Activated naive CD8-positive, alpha-beta T cell treated with anti-CD3 and anti-CD28 coated beads, Interleukin-2, amount 10 ng/mL, durations not matched to agents 7 days and 5 days (primary cell): Measurements from ENCODE around the gene OTOF. TPM values are rescaled to one million over a fixed set of nuclear protein-coding genes. Genes with fewer than 3 reads are reported as not detected.

Source experiments
- ATAC-seq: fragments of 150-1000 bp; cut with Tn5 transposase; one replicate; pipeline ENCODE4 v1.10.0; 2021; ENCODE audit warnings: low read depth, moderate library complexity
- POLR2A ChIA-PET: fragments of 350-600 bp; sonication (Branson Sonifier 250); formaldehyde crosslinking; loops from one replicate; lab custom pipeline; 2021; ENCODE audit warnings: antibody characterized with exemption; lab: Charles Lee
- DNase-seq: peaks from one replicate; pipeline ENCODE4 v3.0.0; 2021
- H3K27ac Mint-ChIP-seq: one replicate; pipeline ENCODE4 v1.8.0; 2022; ENCODE audit warnings: mild to moderate bottlenecking, mixed read lengths
- H3K27me3 Mint-ChIP-seq: one replicate; pipeline ENCODE4 v1.8.0; 2022; ENCODE audit warnings: mild to moderate bottlenecking, moderate library complexity, mixed read lengths
- H3K36me3 Mint-ChIP-seq: one replicate; pipeline ENCODE4 v1.8.0; 2021; ENCODE audit warnings: mild to moderate bottlenecking, mixed read lengths
- H3K4me1 Mint-ChIP-seq: one replicate; pipeline ENCODE4 v1.8.0; 2021; ENCODE audit warnings: mixed read lengths
- H3K4me3 Mint-ChIP-seq: one replicate; pipeline ENCODE4 v1.8.0; 2022; ENCODE audit warnings: mild to moderate bottlenecking, moderate library complexity, mixed read lengths
- H3K9me3 Mint-ChIP-seq: one replicate; pipeline ENCODE4 v1.8.0; 2021; ENCODE audit warnings: mixed read lengths
- total RNA-seq, 2 experiments: library from RNA; stranded (reverse); gene quantifications; one replicate each; pipeline ENCODE4 v1.2.3, GENCODE V29; 2021

Gene OTOF
- total RNA-seq, result 10 to 100 TPM; 58.0 to 59.9 TPM

- DNase-seq, result peak; percentile 47
- H3K4me1 Mint-ChIP-seq, result peaks cover 9% of the 10 kb centered on the region
- H3K4me3 Mint-ChIP-seq, result peak within 1 kb of the TSS; percentile 89
- ATAC-seq, result peak; percentile 49
- POLR2A ChIA-PET, result interaction anchor here (0.6 to 2.6 kb wide), 9 partner anchors 8 to 132 kb away, joined by 4 to 20 read pairs (median 6); partner anchors contain the start of genes ADGRF3 and SELENOI
- peaks cover 2% of the 10 kb centered on the region for H3K36me3 Mint-ChIP-seq
- H3K27me3 Mint-ChIP-seq, result no peaks in the 10 kb centered on the region
- no peaks in the 10 kb centered on the region for H3K9me3 Mint-ChIP-seq
- peak within 1 kb of the TSS; percentile 92 for H3K27ac Mint-ChIP-seq
Observed at GRCh38 chr2:26477911-26478253, at the start of gene OTOF. Gene OTOF (minus strand): TSS chr2:26478124.

GRCh38 chr2:26526589-26526988 lies 48.7 kb upstream of the OTOF start:
- ATAC-seq, result no peak
- Mint-ChIP-seq H3K9me3 (no peaks in the 10 kb centered on the region), H3K27me3 (peaks cover 9% of the 10 kb centered on the region), H3K4me1 (no peaks in the 10 kb centered on the region), H3K27ac (no peak overlapping the region), H3K36me3 (no peaks in the 10 kb centered on the region), H3K4me3 (no peak overlapping the region)
- DNase-seq, result no peak
- POLR2A ChIA-PET, result no interaction called here

- H3K4me1 Mint-ChIP-seq, result no peaks in the 10 kb centered on the region
- ATAC-seq (no peak), DNase-seq (no peak)
- H3K27me3 Mint-ChIP-seq, result peaks cover 13% of the 10 kb centered on the region
- no peak overlapping the region for H3K27ac Mint-ChIP-seq
- POLR2A ChIA-PET, result interaction anchor here (0.7 kb wide), 1 partner anchor 525 kb away, joined by 4 read pairs; the partner anchor contains the start of gene AGBL5
- H3K9me3 Mint-ChIP-seq, result no peaks in the 10 kb centered on the region
- no peaks in the 10 kb centered on the region for H3K36me3 Mint-ChIP-seq
- H3K4me3 Mint-ChIP-seq, result no peak overlapping the region
Observed at GRCh38 chr2:26526105-26526504, 48.2 kb upstream of the OTOF start.

GRCh38 chr2:26523750-26524149 lies 45.8 kb upstream of the OTOF start:
- H3K4me1 Mint-ChIP-seq, result peaks cover 15% of the 10 kb centered on the region
- ATAC-seq, result no peak
- POLR2A ChIA-PET, result no interaction called here
- no peaks in the 10 kb centered on the region for H3K36me3 Mint-ChIP-seq
- no peak overlapping the region for H3K4me3 Mint-ChIP-seq
- no peaks in the 10 kb centered on the region for H3K9me3 Mint-ChIP-seq
- no peak overlapping the region for H3K27ac Mint-ChIP-seq
- H3K27me3 Mint-ChIP-seq, result peaks cover 23% of the 10 kb centered on the region
- no peak for DNase-seq

GRCh38 chr2:26522751-26523171 lies 44.8 kb upstream of the OTOF start:
- peaks cover 15% of the 10 kb centered on the region for H3K4me1 Mint-ChIP-seq
- H3K9me3 Mint-ChIP-seq, result no peaks in the 10 kb centered on the region
- no peak for ATAC-seq
- H3K27ac Mint-ChIP-seq, result no peak overlapping the region
- no peak for DNase-seq
- no peak overlapping the region for H3K4me3 Mint-ChIP-seq
- H3K27me3 Mint-ChIP-seq, result peaks cover 23% of the 10 kb centered on the region
- POLR2A ChIA-PET, result no interaction called here
- H3K36me3 Mint-ChIP-seq, result no peaks in the 10 kb centered on the region

- no peaks in the 10 kb centered on the region for H3K36me3 Mint-ChIP-seq
- no peaks in the 10 kb centered on the region for H3K9me3 Mint-ChIP-seq
- H3K4me3 Mint-ChIP-seq, result no peak overlapping the region
- POLR2A ChIA-PET, result no interaction called here
- DNase-seq, result no peak
- peaks cover 15% of the 10 kb centered on the region for H3K4me1 Mint-ChIP-seq
- H3K27me3 Mint-ChIP-seq, result peaks cover 23% of the 10 kb centered on the region
- ATAC-seq, result no peak
- H3K27ac Mint-ChIP-seq, result no peak overlapping the region
Observed at GRCh38 chr2:26522325-26522724, 44.4 kb upstream of the OTOF start.

- no peak for DNase-seq
- H3K36me3 Mint-ChIP-seq, result no peaks in the 10 kb centered on the region
- POLR2A ChIA-PET, result no interaction called here
- no peaks in the 10 kb centered on the region for H3K9me3 Mint-ChIP-seq
- peaks cover 23% of the 10 kb centered on the region for H3K27me3 Mint-ChIP-seq
- peaks cover 15% of the 10 kb centered on the region for H3K4me1 Mint-ChIP-seq
- H3K4me3 Mint-ChIP-seq, result no peak overlapping the region
- ATAC-seq, result no peak
- H3K27ac Mint-ChIP-seq, result no peak overlapping the region
Observed at GRCh38 chr2:26521913-26522180, 43.9 kb upstream of the OTOF start.

- POLR2A ChIA-PET, result no interaction called here
- DNase-seq, result no peak
- no peaks in the 10 kb centered on the region for H3K9me3 Mint-ChIP-seq
- ATAC-seq, result no peak
- no peak overlapping the region for H3K27ac Mint-ChIP-seq
- H3K36me3 Mint-ChIP-seq, result no peaks in the 10 kb centered on the region
- H3K4me3 Mint-ChIP-seq, result no peak overlapping the region
- H3K4me1 Mint-ChIP-seq, result peaks cover 15% of the 10 kb centered on the region
- H3K27me3 Mint-ChIP-seq, result peaks cover 23% of the 10 kb centered on the region
Observed at GRCh38 chr2:26521054-26521912, 43.4 kb upstream of the OTOF start.

GRCh38 chr2:26520148-26520449 lies 42.2 kb upstream of the OTOF start:
- no peaks in the 10 kb centered on the region for H3K9me3 Mint-ChIP-seq
- ATAC-seq (no peak), DNase-seq (no peak)
- POLR2A ChIA-PET, result interaction anchor here (0.6 kb wide), 1 partner anchor 459 kb away, joined by 4 read pairs; no protein-coding TSS in a partner anchor
- H3K27me3 Mint-ChIP-seq, result peaks cover 23% of the 10 kb centered on the region
- peak overlapping the region; percentile 31 for H3K4me3 Mint-ChIP-seq
- no peaks in the 10 kb centered on the region for H3K36me3 Mint-ChIP-seq
- H3K4me1 Mint-ChIP-seq, result peaks cover 15% of the 10 kb centered on the region
- peak overlapping the region; percentile 7 for H3K27ac Mint-ChIP-seq

- ATAC-seq (peak; percentile 95), DNase-seq (no peak)
- POLR2A ChIA-PET, result interaction anchor here (0.6 kb wide), 1 partner anchor 459 kb away, joined by 4 read pairs; no protein-coding TSS in a partner anchor
- H3K9me3 Mint-ChIP-seq, result no peaks in the 10 kb centered on the region
- H3K4me3 Mint-ChIP-seq, result peak overlapping the region; percentile 31
- no peaks in the 10 kb centered on the region for H3K36me3 Mint-ChIP-seq
- H3K27ac Mint-ChIP-seq, result peak overlapping the region; percentile 30
- H3K4me1 Mint-ChIP-seq, result peaks cover 15% of the 10 kb centered on the region
- peaks cover 23% of the 10 kb centered on the region for H3K27me3 Mint-ChIP-seq
Observed at GRCh38 chr2:26519396-26520147, 41.6 kb upstream of the OTOF start.

GRCh38 chr2:26516781-26517180 lies 38.9 kb upstream of the OTOF start:
- no peaks in the 10 kb centered on the region for H3K9me3 Mint-ChIP-seq
- no peak overlapping the region for H3K27ac Mint-ChIP-seq
- H3K4me3 Mint-ChIP-seq, result no peak overlapping the region
- POLR2A ChIA-PET, result no interaction called here
- peaks cover 14% of the 10 kb centered on the region for H3K27me3 Mint-ChIP-seq
- DNase-seq, result no peak
- no peaks in the 10 kb centered on the region for H3K36me3 Mint-ChIP-seq
- H3K4me1 Mint-ChIP-seq, result peaks cover 16% of the 10 kb centered on the region
- no peak for ATAC-seq

GRCh38 chr2:26516246-26516645 lies 38.3 kb upstream of the OTOF start:
- no peak for ATAC-seq

GRCh38 chr2:26515771-26516170 lies 37.8 kb upstream of the OTOF start:
- peaks cover 16% of the 10 kb centered on the region for H3K4me1 Mint-ChIP-seq
- H3K9me3 Mint-ChIP-seq, result no peaks in the 10 kb centered on the region
- peaks cover 8% of the 10 kb centered on the region for H3K27me3 Mint-ChIP-seq
- no peaks in the 10 kb centered on the region for H3K36me3 Mint-ChIP-seq
- DNase-seq, result no peak
- no peak for ATAC-seq
- H3K4me3 Mint-ChIP-seq, result no peak overlapping the region
- POLR2A ChIA-PET, result no interaction called here
- no peak overlapping the region for H3K27ac Mint-ChIP-seq

More at GRCh38 chr2:26516246-26516645, 38.3 kb upstream of the OTOF start:
- H3K27me3 Mint-ChIP-seq, result peaks cover 11% of the 10 kb centered on the region
- no peaks in the 10 kb centered on the region for H3K9me3 Mint-ChIP-seq
- H3K27ac Mint-ChIP-seq, result no peak overlapping the region
- no peak overlapping the region for H3K4me3 Mint-ChIP-seq
- DNase-seq, result no peak
- H3K36me3 Mint-ChIP-seq, result no peaks in the 10 kb centered on the region
- H3K4me1 Mint-ChIP-seq, result peaks cover 16% of the 10 kb centered on the region
- POLR2A ChIA-PET, result no interaction called here

GRCh38 chr2:26514045-26514444 lies 36.1 kb upstream of the OTOF start:
- Mint-ChIP-seq H3K4me1 (peaks cover 3% of the 10 kb centered on the region), H3K27ac (no peak overlapping the region), H3K9me3 (no peaks in the 10 kb centered on the region), H3K36me3 (no peaks in the 10 kb centered on the region), H3K27me3 (no peaks in the 10 kb centered on the region), H3K4me3 (no peak overlapping the region)
- DNase-seq (no peak), ATAC-seq (no peak)
- POLR2A ChIA-PET, result no interaction called here
